Measurements from ENCODE around the gene EVA1B.
A peak's percentile ranks its signal among the peaks of the same experiment; 100 is the strongest.

EVA1B gene

DNA sequence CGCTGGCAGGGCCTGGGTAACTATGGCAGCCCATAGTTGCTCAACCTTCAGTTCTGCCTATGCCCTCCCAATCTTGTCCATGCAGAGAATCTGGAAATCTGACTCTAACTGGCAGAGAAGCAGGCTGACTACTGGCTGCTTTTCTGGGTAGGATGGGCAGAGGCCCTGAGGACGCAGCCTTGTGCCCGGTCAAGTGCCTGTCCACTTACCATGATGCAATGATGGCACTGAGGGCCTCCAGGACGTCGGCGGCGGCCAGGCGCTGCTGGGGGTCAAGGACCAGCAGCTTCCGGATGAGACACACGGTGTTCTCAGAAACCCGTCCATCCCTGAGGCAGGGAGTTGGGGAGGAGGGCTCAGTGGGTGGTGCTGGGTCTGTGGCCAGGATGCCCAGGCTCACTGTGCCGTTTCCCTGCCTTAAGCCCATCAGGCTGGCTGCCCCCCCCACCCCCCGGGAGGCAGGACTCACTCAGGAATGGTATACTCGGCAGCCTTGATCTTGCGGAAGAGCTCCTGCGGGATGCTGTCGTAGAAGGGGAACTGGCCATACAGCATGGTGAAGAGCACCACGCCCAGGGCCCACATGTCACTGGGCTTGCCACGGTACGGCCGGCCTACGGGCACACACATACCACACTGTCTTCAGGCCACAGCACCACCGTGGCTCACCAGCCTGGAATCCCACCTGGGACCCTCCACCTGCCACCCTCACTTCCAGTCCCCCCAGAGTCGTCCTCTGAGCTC lies 20.4 kb upstream of the EVA1B start:
- Histone ChIP-seq H3K27me3 (ENCODE audit: control insufficient read depth, low read length) (no peaks in the 10 kb centered on the region), H3K4me2 (ENCODE audit: low read length) (no peak overlapping the region), H3K79me2 (ENCODE audit: control insufficient read depth, low read length) (no peaks in the 10 kb centered on the region), H3K9me3 (ENCODE audit: control insufficient read depth, insufficient read depth, low read length) (no peaks in the 10 kb centered on the region), H3F3A (ENCODE audit: control insufficient read depth, insufficient read depth) (no peaks in the 10 kb centered on the region; the same call in 1 of the 2 replicates), H3K4me3 (ENCODE audit: low read length) (no peak overlapping the region), H4K20me1 (ENCODE audit: control insufficient read depth, insufficient read depth, low read depth, low read length) (no peaks in the 10 kb centered on the region), H3K9me2 (replicated peaks; ENCODE audit: control insufficient read depth, low read length) (no peaks in the 10 kb centered on the region), H3K4me1 (ENCODE audit: control insufficient read depth, low read length) (peaks cover 6% of the 10 kb centered on the region), H3K27ac (ENCODE audit: low read depth, low read length) (no peak overlapping the region), H3K36me3 (ENCODE audit: control insufficient read depth, low read length) (peaks cover 79% of the 10 kb centered on the region)
- TF ChIP-seq EZH2phosphoT487 (IDR thresholded peaks at IDR 0.05; ENCODE audit: borderline replicate concordance, low read length) (no peak), CTCF (IDR thresholded peaks at IDR 0.05; ENCODE audit: low read depth, low read length, poor library complexity, severe bottlenecking) (no peak)

- TF ChIP-seq EZH2phosphoT487 (IDR thresholded peaks at IDR 0.05; ENCODE audit: borderline replicate concordance, low read length) (no peak), CTCF (IDR thresholded peaks at IDR 0.05; ENCODE audit: low read depth, low read length, poor library complexity, severe bottlenecking) (peak; percentile 81)
- H3K36me3 ChIP-seq (ENCODE audit: control insufficient read depth, low read length) = peaks cover 68% of the 10 kb centered on the region
- no peaks in the 10 kb centered on the region for H3K27me3 ChIP-seq (ENCODE audit: control insufficient read depth, low read length)
- no peaks in the 10 kb centered on the region for H3K79me2 ChIP-seq (ENCODE audit: control insufficient read depth, low read length)
- H4K20me1 ChIP-seq (ENCODE audit: control insufficient read depth, insufficient read depth, low read depth, low read length) = no peaks in the 10 kb centered on the region; the same call in 1 of the 2 replicates
- H3K4me1 ChIP-seq (ENCODE audit: control insufficient read depth, low read length) = peaks cover 6% of the 10 kb centered on the region
- no peak overlapping the region for H3K27ac ChIP-seq (ENCODE audit: low read depth, low read length)
- no peaks in the 10 kb centered on the region for H3K9me2 ChIP-seq (replicated peaks; ENCODE audit: control insufficient read depth, low read length)
- H3K4me2 ChIP-seq (ENCODE audit: low read length) = no peak overlapping the region
- no peak overlapping the region for H3K4me3 ChIP-seq (ENCODE audit: low read length)
- no peaks in the 10 kb centered on the region for H3K9me3 ChIP-seq (ENCODE audit: control insufficient read depth, insufficient read depth, low read length)
- H3F3A ChIP-seq (ENCODE audit: control insufficient read depth, insufficient read depth) = no peaks in the 10 kb centered on the region; the same call in 1 of the 2 replicates
These were observed 19.2 kb upstream of the EVA1B start for GRCh38 chr1:36342426-36343185.

GRCh38 chr1:36341626-36342320 lies 18.3 kb upstream of the EVA1B start:
- no peaks in the 10 kb centered on the region for H3K27me3 ChIP-seq (ENCODE audit: control insufficient read depth, low read length)
- H3K27ac ChIP-seq (ENCODE audit: low read depth, low read length) = no peak overlapping the region
- H3K79me2 ChIP-seq (ENCODE audit: control insufficient read depth, low read length) = no peaks in the 10 kb centered on the region
- no peaks in the 10 kb centered on the region for H3K9me3 ChIP-seq (ENCODE audit: control insufficient read depth, insufficient read depth, low read length)
- H3K4me3 ChIP-seq (ENCODE audit: low read length) = no peak overlapping the region
- H3K4me2 ChIP-seq (ENCODE audit: low read length) = no peak overlapping the region
- H3K9me2 ChIP-seq (replicated peaks; ENCODE audit: control insufficient read depth, low read length) = no peaks in the 10 kb centered on the region
- no peak for TF ChIP-seq CTCF (IDR thresholded peaks at IDR 0.05; ENCODE audit: low read depth, low read length, poor library complexity, severe bottlenecking)
- TF ChIP-seq EZH2phosphoT487 (IDR thresholded peaks at IDR 0.05; ENCODE audit: borderline replicate concordance, low read length) = no peak
- no peaks in the 10 kb centered on the region; the same call in 1 of the 2 replicates for H4K20me1 ChIP-seq (ENCODE audit: control insufficient read depth, insufficient read depth, low read depth, low read length)
- peaks cover 63% of the 10 kb centered on the region for H3K36me3 ChIP-seq (ENCODE audit: control insufficient read depth, low read length)
- peaks cover 6% of the 10 kb centered on the region for H3K4me1 ChIP-seq (ENCODE audit: control insufficient read depth, low read length)
- H3F3A ChIP-seq (ENCODE audit: control insufficient read depth, insufficient read depth) = no peaks in the 10 kb centered on the region; the same call in 1 of the 2 replicates
